ENCODE measurements around the gene MTAP. TPM values are rescaled to one million over a fixed set of nuclear protein-coding genes. Genes with fewer than 3 reads are reported as not detected.

The MTAP gene
- total RNA-seq, 4 donors from 2014 or later: 3.6 to 65.8 (median 39.4) TPM

- Histone ChIP-seq H3K36me3 (no peaks in the 10 kb centered on the region), H3K4me3 (no peak overlapping the region), H3K27ac (no peak overlapping the region), H3K4me1 (no peaks in the 10 kb centered on the region), H3K27me3 (no peaks in the 10 kb centered on the region), H3K9me3 (no peaks in the 10 kb centered on the region)
- no peak for DNase-seq
- intact Hi-C loops (cut with DNase I; ENCODE audit: low total_unique reads): no loop called here
- TF ChIP-seq CTCF (IDR thresholded peaks at IDR 0.05) (no peak), POLR2A (IDR thresholded peaks at IDR 0.05) (no peak)
Measured at GRCh38 chr9:21866302-21866701, 63.9 kb downstream of the MTAP start.

- Histone ChIP-seq H3K9me3 (no peaks in the 10 kb centered on the region), H3K4me3 (no peak overlapping the region), H3K4me1 (no peaks in the 10 kb centered on the region), H3K36me3 (no peaks in the 10 kb centered on the region), H3K27me3 (no peaks in the 10 kb centered on the region), H3K27ac (no peak overlapping the region)
- DNase-seq: no peak
- TF ChIP-seq CTCF (IDR thresholded peaks at IDR 0.05): no peak
- no peak for TF ChIP-seq POLR2A (IDR thresholded peaks at IDR 0.05)
- intact Hi-C loops (cut with DNase I; ENCODE audit: low total_unique reads): no loop called here
Measured at GRCh38 chr9:21871256-21871975, 69.0 kb downstream of the MTAP start.

GRCh38 chr9:21872696-21873095 is 70.3 kb downstream of the MTAP start:
- TF ChIP-seq CTCF (IDR thresholded peaks at IDR 0.05): no peak
- no peak for TF ChIP-seq POLR2A (IDR thresholded peaks at IDR 0.05)
- Histone ChIP-seq H3K9me3 (no peaks in the 10 kb centered on the region), H3K4me3 (no peak overlapping the region), H3K27me3 (no peaks in the 10 kb centered on the region), H3K27ac (no peak overlapping the region), H3K4me1 (no peaks in the 10 kb centered on the region), H3K36me3 (no peaks in the 10 kb centered on the region)
- DNase-seq: no peak
- intact Hi-C loops (cut with DNase I; ENCODE audit: low total_unique reads): no loop called here

GRCh38 chr9:21873540-21874221 is 71.2 kb downstream of the MTAP start:
- no peak overlapping the region for H3K27ac ChIP-seq
- intact Hi-C loops (cut with DNase I; ENCODE audit: low total_unique reads): no loop called here
- TF ChIP-seq CTCF (IDR thresholded peaks at IDR 0.05): no peak
- TF ChIP-seq POLR2A (IDR thresholded peaks at IDR 0.05): no peak
- no peaks in the 10 kb centered on the region for H3K27me3 ChIP-seq
- H3K9me3 ChIP-seq: no peaks in the 10 kb centered on the region
- no peak for DNase-seq
- H3K36me3 ChIP-seq: no peaks in the 10 kb centered on the region
- no peaks in the 10 kb centered on the region for H3K4me1 ChIP-seq
- H3K4me3 ChIP-seq: no peak overlapping the region

GRCh38 chr9:21875893-21876292 is 73.5 kb downstream of the MTAP start:
- Histone ChIP-seq H3K27ac (no peak overlapping the region), H3K27me3 (no peaks in the 10 kb centered on the region), H3K4me3 (no peak overlapping the region), H3K4me1 (no peaks in the 10 kb centered on the region), H3K36me3 (no peaks in the 10 kb centered on the region), H3K9me3 (peaks cover 0 to 7% of the 10 kb centered on the region in 2 donors)
- no peak for TF ChIP-seq POLR2A (IDR thresholded peaks at IDR 0.05)
- TF ChIP-seq CTCF (IDR thresholded peaks at IDR 0.05): no peak
- intact Hi-C loops (cut with DNase I; ENCODE audit: low total_unique reads): no loop called here
- no peak for DNase-seq
